Measurements from ENCODE around the gene AFAP1L2.

DNA sequence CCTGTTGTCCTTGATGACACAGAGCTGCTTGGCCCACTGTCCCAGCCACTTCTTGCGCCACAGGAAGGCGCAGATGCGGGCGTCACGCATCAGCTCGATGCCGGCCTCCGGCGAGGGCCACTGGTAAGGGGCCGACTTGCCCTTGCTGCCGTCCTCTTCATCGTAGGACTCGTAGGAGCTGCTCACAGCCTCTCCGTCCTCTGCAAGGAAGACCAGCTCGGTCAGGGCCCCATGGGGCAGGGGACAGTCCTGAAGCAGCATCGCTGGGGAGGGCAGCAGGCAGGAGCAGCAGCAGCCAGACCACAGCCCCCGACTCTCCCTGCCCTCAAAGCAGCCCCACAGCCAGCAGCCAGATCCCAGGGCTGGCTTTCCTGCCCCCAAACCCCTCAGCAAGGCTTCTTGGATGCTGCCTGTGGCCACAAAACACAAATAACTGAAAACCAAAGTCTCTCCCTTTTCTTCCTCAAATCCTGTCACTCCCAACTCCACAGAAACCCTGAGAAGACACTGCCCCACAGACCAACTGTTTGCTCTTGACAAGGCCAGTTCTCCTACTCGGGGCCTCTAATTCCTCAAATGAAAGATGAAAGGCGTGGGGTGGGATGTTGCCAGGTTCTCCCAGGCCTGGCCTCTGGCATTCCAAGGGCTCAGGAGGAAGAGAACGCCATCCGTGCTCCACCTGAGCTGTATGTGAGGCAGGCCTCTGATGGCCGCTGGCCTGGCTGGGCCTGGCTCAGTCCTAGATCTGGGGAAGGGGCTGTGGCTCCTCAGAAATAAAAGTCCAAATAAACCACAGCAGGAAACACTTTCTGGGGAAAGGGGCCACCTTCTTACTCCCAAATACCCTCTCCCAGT lies 88.5 kb downstream of the AFAP1L2 start:
- no peak for TF ChIP-seq YY1 (IDR thresholded peaks at IDR 0.05; ENCODE audit: low read depth)
- TF ChIP-seq RAD21 (IDR thresholded peaks at IDR 0.05; ENCODE audit: low read depth) = no peak
- TF ChIP-seq EP300 (IDR thresholded peaks at IDR 0.05; ENCODE audit: borderline replicate concordance) = no peak
- no peak for TF ChIP-seq EGR1 (IDR thresholded peaks at IDR 0.05)
- TF ChIP-seq TCF12 (IDR thresholded peaks at IDR 0.05; ENCODE audit: low read depth) = no peak
- TF ChIP-seq TAF1 (IDR thresholded peaks at IDR 0.05; ENCODE audit: low read depth) = no peak
- no peak for TF ChIP-seq MAX (IDR thresholded peaks at IDR 0.05)
- no peak for TF ChIP-seq REST (IDR thresholded peaks at IDR 0.05; ENCODE audit: low read depth)
- no peak for TF ChIP-seq TEAD4 (IDR thresholded peaks at IDR 0.05)
- TF ChIP-seq ZBTB7A (IDR thresholded peaks at IDR 0.05; ENCODE audit: low read depth) = no peak
